Measurements from ENCODE around the gene ZDHHC21.

Gene ZDHHC21

DNA sequence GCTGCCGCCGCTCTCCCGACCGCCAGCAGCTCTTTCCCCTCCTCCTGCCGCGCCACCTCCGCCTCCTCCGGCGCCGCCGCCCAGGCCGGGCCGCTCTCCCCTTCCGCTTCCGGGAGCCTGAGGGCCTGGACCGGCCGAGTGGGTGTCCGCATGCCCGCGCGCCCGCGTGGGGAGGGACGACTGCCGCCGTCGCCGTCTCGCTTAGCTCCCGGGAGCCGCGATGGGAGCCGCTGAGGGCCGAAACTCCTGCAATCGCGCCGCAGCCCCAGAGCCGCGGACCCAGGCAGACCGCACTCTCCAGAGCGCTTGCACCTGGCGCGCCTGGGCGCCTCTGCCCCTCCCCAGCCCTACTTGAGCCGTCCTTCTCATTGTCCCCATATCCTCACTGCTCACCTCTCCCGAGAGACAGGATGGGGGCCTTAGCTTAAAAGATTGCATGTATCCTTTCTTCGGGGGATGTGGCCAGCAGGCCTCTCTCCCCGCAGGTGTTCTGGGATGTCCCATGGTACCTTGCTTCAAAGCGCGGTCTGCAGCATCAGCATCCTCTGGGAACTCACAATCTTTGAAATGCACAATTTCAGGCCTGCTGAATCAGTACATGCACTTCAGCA, at the start of gene ZDHHC21:
TSS of gene ZDHHC21 (minus strand) at position 182 of the 611 bp plus-strand sequence. CDS start 19,092 bp downstream, outside the sequence.
- in situ Hi-C loops (cut with HindIII; ENCODE audit: low sequenced_read_pairs), result no loop called here

- in situ Hi-C loops (cut with HindIII; ENCODE audit: low sequenced_read_pairs), result no loop called here
Measured at GRCh38 chr9:14741369-14741768, 48.1 kb upstream of the ZDHHC21 start.

DNA sequence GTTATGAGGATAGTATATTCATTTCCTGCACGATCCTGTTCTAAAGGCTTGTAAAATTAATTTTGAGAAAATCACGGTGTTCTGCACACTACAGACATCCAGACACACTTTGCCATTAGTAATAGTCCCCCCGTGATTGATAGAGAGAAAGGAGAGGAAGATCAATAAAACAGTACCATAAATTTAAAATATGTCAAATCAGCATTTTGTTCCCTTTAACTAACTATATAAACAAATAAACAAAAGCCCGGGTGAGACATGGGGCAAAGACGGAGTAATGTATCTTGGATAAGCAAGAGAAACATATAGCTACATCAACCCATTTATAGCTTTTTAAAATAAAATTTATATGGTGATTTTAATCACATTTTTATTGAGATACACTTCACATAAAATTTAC, 39.9 kb upstream of the ZDHHC21 start:
- in situ Hi-C loops (cut with HindIII; ENCODE audit: low sequenced_read_pairs), result no loop called here

- in situ Hi-C loops (cut with HindIII; ENCODE audit: low sequenced_read_pairs), result no loop called here
Measured at GRCh38 chr9:14731294-14731981, 38.2 kb upstream of the ZDHHC21 start.

DNA sequence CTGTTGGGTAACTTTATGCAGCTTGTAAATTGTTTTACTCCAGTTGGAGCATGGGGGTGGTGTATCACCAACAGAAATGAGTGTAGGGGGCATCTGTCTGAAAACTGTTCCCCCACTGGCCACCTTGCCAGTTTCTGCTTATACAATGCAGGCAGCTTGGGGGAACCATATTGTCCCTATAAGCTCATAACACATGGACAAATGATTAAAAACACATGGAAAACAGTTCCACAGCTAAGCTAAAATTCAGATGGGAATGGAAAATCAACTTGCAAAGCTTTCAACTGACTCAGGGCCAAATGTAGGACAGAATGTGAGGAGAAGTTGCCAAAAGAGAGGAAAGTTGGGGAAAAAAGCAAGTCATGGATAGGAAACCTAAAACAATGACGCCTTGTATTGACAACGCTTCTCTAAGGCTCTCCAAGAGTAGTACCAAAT, 37.2 kb upstream of the ZDHHC21 start:
- in situ Hi-C loops (cut with HindIII; ENCODE audit: low sequenced_read_pairs), result no loop called here

DNA sequence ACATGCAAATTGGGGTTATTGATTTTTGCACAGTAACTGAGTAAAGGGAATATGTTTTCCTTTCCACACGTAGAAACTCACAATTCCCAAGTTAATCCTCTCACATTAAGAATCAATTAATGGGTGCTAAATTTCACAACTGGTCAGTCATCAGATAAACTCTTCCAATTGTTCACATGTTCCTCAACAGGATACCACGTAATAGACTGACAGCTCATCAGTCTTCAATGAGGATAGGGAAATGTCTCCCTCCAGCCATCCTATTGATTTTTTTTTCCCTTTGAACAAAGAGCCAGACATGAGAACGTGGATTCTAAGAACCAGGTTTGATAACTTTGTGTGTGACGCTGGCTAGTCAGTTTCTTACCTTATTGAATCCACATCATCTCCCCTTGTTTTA, 30.1 kb upstream of the ZDHHC21 start:
- in situ Hi-C loops (cut with HindIII; ENCODE audit: low sequenced_read_pairs), result no loop called here

GRCh38 chr9:14722391-14723035, 29.3 kb upstream of the ZDHHC21 start, which contains the start of gene CER1:
CER1 (minus strand) TSS chr9:14722733; CDS start chr9:14722672, 61 bp downstream.
- in situ Hi-C loops (cut with HindIII; ENCODE audit: low sequenced_read_pairs), result no loop called here

DNA sequence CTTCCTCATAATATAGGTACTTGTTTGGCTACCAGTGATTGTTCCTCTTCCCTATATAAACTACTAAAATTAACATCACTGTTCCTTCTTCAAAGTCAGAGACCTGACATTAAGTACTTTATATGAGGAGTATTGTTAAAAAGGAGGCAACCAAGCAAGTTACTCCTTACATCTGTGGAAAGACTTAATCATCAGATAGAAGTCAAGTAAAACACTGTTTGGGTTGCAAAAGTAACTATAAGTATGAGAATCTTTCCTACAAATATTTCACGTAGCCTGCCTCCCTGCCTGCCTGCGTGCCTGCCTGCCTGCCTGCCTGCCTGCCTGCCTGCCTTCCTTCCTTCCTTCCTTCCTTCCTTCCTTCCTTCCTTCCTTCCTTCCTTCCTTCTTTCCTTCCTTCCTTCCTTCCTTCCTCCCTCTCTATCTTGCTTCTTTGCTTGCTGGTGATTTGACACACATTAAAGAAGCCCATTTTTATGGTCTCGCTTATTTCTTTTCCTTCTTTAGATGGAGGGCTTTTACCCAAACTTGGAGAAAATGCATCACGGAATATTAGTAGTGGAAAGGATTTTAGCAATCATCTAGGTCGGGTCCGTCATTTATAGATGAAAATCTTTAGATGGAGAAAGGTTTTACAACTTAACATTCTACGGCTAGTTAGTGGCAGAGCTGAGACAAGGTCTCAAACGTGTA, 26.1 kb upstream of the ZDHHC21 start:
- in situ Hi-C loops (cut with HindIII; ENCODE audit: low sequenced_read_pairs), result no loop called here

GRCh38 chr9:14715102-14715501, 21.9 kb upstream of the ZDHHC21 start:
- in situ Hi-C loops (cut with HindIII; ENCODE audit: low sequenced_read_pairs), result no loop called here

- in situ Hi-C loops (cut with HindIII; ENCODE audit: low sequenced_read_pairs), result no loop called here
Measured at GRCh38 chr9:14713187-14713767, 20.0 kb upstream of the ZDHHC21 start.

DNA sequence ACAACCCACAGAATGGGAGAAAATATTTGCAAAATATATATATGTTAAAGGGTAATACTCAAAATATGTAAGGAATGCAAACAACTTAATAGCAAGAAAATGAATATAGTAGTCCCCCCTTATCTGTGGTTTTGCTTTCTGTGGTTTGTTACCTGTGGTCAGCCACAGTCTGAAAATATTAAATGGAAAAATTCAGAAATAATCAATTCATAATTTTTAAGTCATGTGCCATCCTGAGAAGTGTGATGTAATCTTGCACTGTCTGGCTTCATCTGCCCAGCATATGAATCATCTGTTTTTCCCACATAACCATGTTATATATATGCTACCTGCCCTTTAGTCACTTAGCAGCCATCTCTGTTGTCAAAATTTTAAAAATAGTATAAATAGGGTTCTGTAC, 17.6 kb upstream of the ZDHHC21 start:
- in situ Hi-C loops (cut with HindIII; ENCODE audit: low sequenced_read_pairs), result no loop called here

GRCh38 chr9:14706530-14707140, 13.4 kb upstream of the ZDHHC21 start:
- in situ Hi-C loops (cut with HindIII; ENCODE audit: low sequenced_read_pairs), result no loop called here

GRCh38 chr9:14705079-14705478, 11.8 kb upstream of the ZDHHC21 start:
- in situ Hi-C loops (cut with HindIII; ENCODE audit: low sequenced_read_pairs), result no loop called here

DNA sequence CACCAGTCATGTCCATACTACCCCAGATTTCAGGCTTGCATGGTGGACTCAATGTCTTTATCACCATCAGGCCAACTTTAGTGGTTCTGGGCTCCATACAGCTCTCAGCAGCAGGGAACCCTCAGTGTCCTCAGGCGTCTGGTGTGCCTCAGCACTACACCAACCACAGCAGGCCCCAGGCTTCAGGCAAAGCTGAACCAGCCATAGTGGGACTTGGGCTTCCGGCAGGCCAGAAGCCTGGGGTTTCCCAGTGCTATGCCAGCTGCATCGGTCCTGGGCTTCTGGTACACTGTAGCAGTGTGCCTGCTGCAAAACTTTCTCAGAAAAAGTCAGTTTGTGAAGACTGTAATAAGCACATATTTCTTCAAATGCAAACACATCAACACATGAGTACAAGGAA, 11.0 kb upstream of the ZDHHC21 start:
- in situ Hi-C loops (cut with HindIII; ENCODE audit: low sequenced_read_pairs), result no loop called here

DNA sequence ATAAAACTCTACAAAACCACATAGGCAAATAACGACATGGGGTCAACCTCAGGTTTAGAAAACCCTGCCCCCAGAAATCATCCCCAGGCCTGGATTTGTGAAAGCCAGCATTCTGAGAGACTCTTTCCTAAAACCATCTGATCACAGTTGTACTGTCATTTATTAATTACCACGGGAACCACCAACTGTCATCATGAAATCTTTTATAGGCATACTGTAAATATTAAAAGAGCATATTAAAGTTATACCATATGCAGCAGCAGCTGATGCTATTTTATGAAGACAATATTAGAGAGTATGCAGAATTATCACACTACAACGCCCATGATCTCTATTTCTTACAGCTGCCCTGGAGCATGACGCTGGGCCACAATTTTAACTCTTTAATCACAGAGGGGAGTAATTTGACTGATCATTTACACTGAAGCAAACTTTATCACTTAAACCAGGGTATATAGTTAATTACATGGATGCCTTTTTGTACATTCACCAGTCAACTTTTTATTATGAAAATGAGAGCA, 9.0 kb upstream of the ZDHHC21 start:
- in situ Hi-C loops (cut with HindIII; ENCODE audit: low sequenced_read_pairs), result no loop called here

- in situ Hi-C loops (cut with HindIII; ENCODE audit: low sequenced_read_pairs), result no loop called here
Measured at GRCh38 chr9:14692470-14693250, 572 bp downstream of the ZDHHC21 start.

DNA sequence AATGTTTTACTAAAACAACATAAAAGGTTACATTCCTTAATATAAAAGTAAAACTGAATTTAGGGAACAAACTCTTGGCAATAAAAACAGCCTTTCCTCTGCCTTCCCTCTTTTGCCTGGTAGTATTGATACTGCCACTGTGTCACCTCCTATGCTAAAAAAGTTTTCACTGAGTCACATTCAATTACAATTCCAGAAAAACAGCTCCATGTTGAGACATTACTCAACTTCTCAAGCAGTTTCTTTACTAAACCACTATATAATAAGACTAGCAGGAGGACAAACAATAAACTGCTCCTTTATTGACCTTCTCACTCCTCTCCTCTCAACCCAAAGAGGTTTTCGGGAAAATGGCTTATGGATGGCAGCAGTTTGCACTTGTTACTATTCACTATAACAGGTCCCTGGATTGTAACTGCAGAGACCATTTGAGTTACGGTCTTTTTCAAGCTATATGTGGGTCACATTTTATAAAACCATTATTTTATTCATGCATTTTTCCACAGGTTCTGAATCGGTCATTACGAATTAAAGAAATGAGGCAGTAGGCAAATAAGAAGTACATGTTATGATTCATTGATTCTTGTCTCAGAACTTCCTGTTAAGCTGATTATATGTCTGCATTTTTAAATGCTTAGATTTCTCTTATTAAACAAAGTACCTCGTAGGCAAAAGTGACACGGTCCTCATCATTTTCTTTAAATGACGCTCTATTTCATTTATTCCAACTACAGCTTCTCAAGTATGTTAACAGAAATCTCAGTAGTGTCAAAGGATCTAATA, 2.1 kb downstream of the ZDHHC21 start:
- in situ Hi-C loops (cut with HindIII; ENCODE audit: low sequenced_read_pairs), result no loop called here

GRCh38 chr9:14687042-14687719, 6.1 kb downstream of the ZDHHC21 start:
- in situ Hi-C loops (cut with HindIII; ENCODE audit: low sequenced_read_pairs), result no loop called here
